Pancreas (tissue), 10 donors: Measurements from ENCODE around the gene GABBR1. TPM values are rescaled to one million over a fixed set of nuclear protein-coding genes. Genes with fewer than 3 reads are reported as not detected.
A peak's percentile ranks its signal among the peaks of the same experiment; 100 is the strongest.

Experiments
- ATAC-seq, 4 donors: fragments of 200-7000 bp; cut with Tn5 transposase; one replicate each; pipeline versions ENCODE4 v1.8.0 to v1.9.1; 2020; ENCODE audit warnings: mild to moderate bottlenecking in 4 of 4, moderate library complexity in 4 of 4
- DNase-seq, 6 donors: peaks; one replicate each; pipeline ENCODE4 v3.0.0-alpha.2; 2020
- FAIRE-seq: peaks from 2 replicates; lab custom pipeline; 2012; peaks lifted over from hg19 to GRCh38; lab: Jason Lieb, UNC
- H3K27ac ChIP-seq, 4 donors: fragments of 200-600 bp; sonication (generic); 1 replicate in 3 of 4; 2 replicates in 1 of 4; pipeline versions ENCODE4 v1.5.0 to v1.8.0; 2020
- H3K27me3 ChIP-seq, 4 donors: fragments of 200-600 bp; one replicate each; pipeline ENCODE4 v1.8.0; 2021
- H3K36me3 ChIP-seq, 3 donors: fragments of 200-600 bp; sonication (generic) in 1 of 3; one replicate each; pipeline versions ENCODE4 v1.5.0 to v1.8.0; 2020 to 2021
- H3K4me1 ChIP-seq, 3 donors: fragments of 200-600 bp; one replicate each; pipeline ENCODE4 v1.8.0; 2021
- H3K4me3 ChIP-seq, 4 donors: fragments of 200-600 bp; sonication (generic) in 2 of 4; one replicate each; pipeline versions ENCODE4 v1.5.0 to v1.8.0; 2020 to 2021
- H3K9me3 ChIP-seq, 4 donors: fragments of 200-600 bp; one replicate each; pipeline ENCODE4 v1.8.0; 2021
- CTCF ChIP-seq, 4 donors: fragments of 200-600 bp; sonication (generic) in 3 of 4; IDR thresholded peaks; one replicate each; pipeline versions ENCODE4 v1.5.0 to v1.8.0; 2021; ENCODE audit warnings: antibody characterized with exemption in 4 of 4
- WGBS, 2 donors: extraction: QIAGEN DNeasy Blood & Tissue Kit; methylation state at CpG; one replicate each; pipeline ENCODE4 v1.1.7; 2013; 5-methylcytosine and 5-hydroxymethylcytosine counted together
- intact Hi-C, 3 donors: fragments of 100-400 bp; cut with DNase I; formaldehyde crosslinking; loops; one replicate each; pipeline versions ENCODE4 v1.11.1 to v1.14.2; 2022
- polyA plus RNA-seq, 2 donors: library from polyadenylated mRNA; stranded (reverse); fragments of 200-250 nt; gene quantifications; one replicate each; pipeline ENCODE4 v1.2.3, GENCODE V29; 2013
- total RNA-seq, 6 donors: library from RNA; stranded (reverse); fragmentation: NEBNext Ultra II Directional in 4 of 6; extraction: Animal tissue kit (Norgen Biotek cat#: 25700) in 4 of 6; gene quantifications; one replicate each; pipeline versions ENCODE4 v1.2.1 to v1.2.4, GENCODE V29; 2021 to 2023
- donor health status: healthy with polysubstance abuse.
- donor health status: DM: no; HTN: no; CAD: no; lungs with moderate emphysema.
- donor health status: DM: no; HTN: no; CAD: no.
- donor health status: control.
- donor health status: control.
- donor health status: Bipolar disorder and iron deficiency.
- donor health status: DM: yes; HTN: yes; CAD: no.
- donor health status: DM: no; HTN: no; CAD: no.
- donor health status: DM: no; HTN: no; CAD: no.
- donor health status: DM: yes; HTN: yes; CAD: no.

The GABBR1 gene
- total and polyA plus RNA-seq, 8 donors: 5.2 to 26.7 (median 8.7) TPM

- H3K9me3 ChIP-seq: no peaks in the 10 kb centered on the region
- FAIRE-seq (no peak), DNase-seq (no peak), ATAC-seq (no peak)
- TF ChIP-seq CTCF (IDR thresholded peaks at IDR 0.05): no peak
- peaks cover 4 to 6% (median 5%) of the 10 kb centered on the region in 3 donors for H3K4me1 ChIP-seq
- no peaks in the 10 kb centered on the region for H3K36me3 ChIP-seq
- peaks cover 0 to 18% (median 0%) of the 10 kb centered on the region in 4 donors for H3K27me3 ChIP-seq
- no peak overlapping the region for H3K4me3 ChIP-seq
- intact Hi-C loops: no loop called here
- 77 to 85% methylated on average over 5 of the region's 5 CpGs for WGBS, 2 donors
- H3K27ac ChIP-seq: no peak overlapping the region
These were observed 78.2 kb downstream of the GABBR1 start for GRCh38 chr6:29554764-29555163.

- no peaks in the 10 kb centered on the region for H3K36me3 ChIP-seq
- intact Hi-C loops: no loop called here
- no peak for TF ChIP-seq CTCF (IDR thresholded peaks at IDR 0.05)
- H3K4me3 ChIP-seq: peak overlapping the region in 2 of 4 donors; percentile 25 to 41
- no peaks in the 10 kb centered on the region for H3K9me3 ChIP-seq
- no peak for FAIRE-seq
- DNase-seq: peak; percentile 10 to 81 (median 49)
- peak; percentile 78 to 89 (median 84) for ATAC-seq
- 6% methylated on average over 81 to 83 of the region's 83 CpGs for WGBS, 2 donors
- peak overlapping the region in 1 of 4 donors; percentile 10 for H3K27ac ChIP-seq
- H3K27me3 ChIP-seq: peaks cover 0 to 18% (median 0%) of the 10 kb centered on the region in 4 donors
- peaks cover 4 to 6% (median 5%) of the 10 kb centered on the region in 3 donors for H3K4me1 ChIP-seq
These were observed 79.5 kb downstream of the GABBR1 start for GRCh38 chr6:29553268-29554057.

- FAIRE-seq (peak; percentile 72), ATAC-seq (peak; percentile 69 to 86 (median 77))
- peak overlapping the region in 1 of 4 donors; percentile 41 for H3K4me3 ChIP-seq
These were observed 80.4 kb downstream of the GABBR1 start for GRCh38 chr6:29552512-29553051.

GRCh38 chr6:29547573-29547972, 85.4 kb downstream of the GABBR1 start:
- ATAC-seq (no peak), DNase-seq (no peak), FAIRE-seq (no peak)
- TF ChIP-seq CTCF (IDR thresholded peaks at IDR 0.05): no peak
- Histone ChIP-seq H3K27ac (no peak overlapping the region), H3K36me3 (no peaks in the 10 kb centered on the region), H3K9me3 (no peaks in the 10 kb centered on the region), H3K4me1 (no peaks in the 10 kb centered on the region), H3K4me3 (no peak overlapping the region), H3K27me3 (no peaks in the 10 kb centered on the region)
- WGBS, 2 donors: 48 to 56% methylated on average over 3 of the region's 3 CpGs
- intact Hi-C loops: no loop called here

More at GRCh38 chr6:29552512-29553051, 80.4 kb downstream of the GABBR1 start:
- Histone ChIP-seq H3K36me3 (no peaks in the 10 kb centered on the region), H3K9me3 (no peaks in the 10 kb centered on the region), H3K4me1 (peaks cover 4 to 6% (median 5%) of the 10 kb centered on the region in 3 donors), H3K27ac (peak overlapping the region in 1 of 4 donors; percentile 10), H3K27me3 (peaks cover 0 to 18% (median 0%) of the 10 kb centered on the region in 4 donors)
- whole genome bisulfite sequencing, 2 donors: 54 to 62% methylated on average over 5 of the region's 5 CpGs
- DNase-seq: no peak
- TF ChIP-seq CTCF (IDR thresholded peaks at IDR 0.05): no peak
- intact Hi-C loops: no loop called here
